GM21576 (cell line): Measurements from ENCODE around the gene SCYGR7.
A peak's percentile ranks its signal among the peaks of the same experiment; 100 is the strongest.
"Not testable (repeated sequence)": the region's sequence is repeated elsewhere in the genome, so short reads cannot be mapped to it uniquely, and the experiment has no call there.

Experiments
- ATAC-seq: cut with Tn5 transposase; IDR thresholded peaks from one replicate; pipeline ENCODE4 v1.9.1; 2021; ENCODE audit warnings: mild to moderate bottlenecking, moderate library complexity; ENCODE audit not compliant: unreplicated experiment

SCYGR7 gene

GRCh38 chr2:227756261-227756660 lies 28.1 kb downstream of the SCYGR7 start:
- ATAC-seq, result not testable (repeated sequence)

GRCh38 chr2:227759411-227760118 lies 31.4 kb downstream of the SCYGR7 start:
- ATAC-seq, result no peak

GRCh38 chr2:227761740-227762476 lies 33.8 kb downstream of the SCYGR7 start:
- ATAC-seq, result no peak

- no peak for ATAC-seq
These were observed 37.7 kb downstream of the SCYGR7 start for GRCh38 chr2:227765788-227766372.

GRCh38 chr2:227766373-227766883 lies 38.3 kb downstream of the SCYGR7 start:
- peak; percentile 99 for ATAC-seq

- ATAC-seq, result no peak
These were observed 39.7 kb downstream of the SCYGR7 start for GRCh38 chr2:227767830-227768229.

GRCh38 chr2:227772197-227772661 lies 44.1 kb downstream of the SCYGR7 start:
- no peak for ATAC-seq

GRCh38 chr2:227772932-227773331 lies 44.8 kb downstream of the SCYGR7 start:
- ATAC-seq, result no peak

- ATAC-seq, result no peak
These were observed 46.0 kb downstream of the SCYGR7 start for GRCh38 chr2:227774011-227774624.

GRCh38 chr2:227774895-227775842 lies 47.0 kb downstream of the SCYGR7 start:
- ATAC-seq, result no peak
